HG02870 (cell line): Measurements from ENCODE around the gene AMN1.
"Not testable (repeated sequence)": the region's sequence is repeated elsewhere in the genome, so short reads cannot be mapped to it uniquely, and the experiment has no call there.

Source experiments
- ATAC-seq: cut with Tn5 transposase; IDR thresholded peaks from one replicate; pipeline ENCODE4 v1.9.1; 2021; ENCODE audit warnings: mild to moderate bottlenecking, moderate library complexity; ENCODE audit not compliant: unreplicated experiment

Gene AMN1

GRCh38 chr12:31733549-31734432 is 5.0 kb upstream of the AMN1 start:
- not testable (repeated sequence) for ATAC-seq

- no peak for ATAC-seq
Measured at GRCh38 chr12:31732926-31733548, 4.2 kb upstream of the AMN1 start.

- not testable (repeated sequence) for ATAC-seq
Measured at GRCh38 chr12:31731203-31731602, 2.4 kb upstream of the AMN1 start.

- no peak for ATAC-seq
Measured at GRCh38 chr12:31729705-31730104, 884 bp upstream of the AMN1 start.

- ATAC-seq: peak; percentile 8
Measured at GRCh38 chr12:31728289-31728916, 418 bp downstream of the AMN1 start.

GRCh38 chr12:31727192-31727591 is 1.6 kb downstream of the AMN1 start:
- ATAC-seq: no peak

- no peak for ATAC-seq
Measured at GRCh38 chr12:31726575-31726974, 2.2 kb downstream of the AMN1 start.

- no peak for ATAC-seq
Measured at GRCh38 chr12:31724557-31724956, 4.3 kb downstream of the AMN1 start.

GRCh38 chr12:31722580-31722979 is 6.2 kb downstream of the AMN1 start:
- ATAC-seq: no peak

- ATAC-seq: not testable (repeated sequence)
Measured at GRCh38 chr12:31718542-31719198, 10.2 kb downstream of the AMN1 start.

- not testable (repeated sequence) for ATAC-seq
Measured at GRCh38 chr12:31716998-31717397, 11.8 kb downstream of the AMN1 start.

- ATAC-seq: peak; percentile 81
Measured at GRCh38 chr12:31715283-31715825, 13.5 kb downstream of the AMN1 start.

GRCh38 chr12:31714406-31715271 is 14.2 kb downstream of the AMN1 start:
- peak; percentile 21 for ATAC-seq

- ATAC-seq: no peak
Measured at GRCh38 chr12:31712877-31713276, 15.9 kb downstream of the AMN1 start.

GRCh38 chr12:31710021-31710818 is 18.6 kb downstream of the AMN1 start:
- ATAC-seq: no peak

GRCh38 chr12:31708118-31708517 is 20.7 kb downstream of the AMN1 start:
- ATAC-seq: not testable (repeated sequence)

- ATAC-seq: no peak
Measured at GRCh38 chr12:31705621-31706020, 23.2 kb downstream of the AMN1 start.

GRCh38 chr12:31702047-31702446 is 26.8 kb downstream of the AMN1 start:
- no peak for ATAC-seq

GRCh38 chr12:31689921-31690320 is 38.9 kb downstream of the AMN1 start:
- ATAC-seq: not testable (repeated sequence)
